Liver (tissue), 9 donors: ENCODE measurements around the gene TBCD. TPM values are rescaled to one million over a fixed set of nuclear protein-coding genes. Genes with fewer than 3 reads are reported as not detected.

Experiments used
- DNase-seq: peaks from one replicate; pipeline ENCODE4 v3.0.0-alpha.2; 2017; ENCODE audit warnings: low spot score
- H3K27ac ChIP-seq, 2 donors: one replicate each; pipeline ENCODE4 v1.7.0; 2013; ENCODE audit warnings: inconsistent platforms in 2 of 2, low read length in 2 of 2, control low read depth in 1 of 2, low read depth in 1 of 2, mild to moderate bottlenecking in 1 of 2
- H3K27me3 ChIP-seq, 4 donors: one replicate each; pipeline versions ENCODE4 v1.6.1 to v1.7.0; 2013; ENCODE audit warnings: low read length in 3 of 4, inconsistent platforms in 1 of 4, mild to moderate bottlenecking in 1 of 4, moderate library complexity in 1 of 4; ENCODE audit not compliant: control insufficient read depth in 4 of 4, insufficient read depth in 4 of 4
- H3K36me3 ChIP-seq, 4 donors: one replicate each; pipeline versions ENCODE4 v1.6.1 to v1.7.0; 2013; ENCODE audit warnings: low read length in 3 of 4, mild to moderate bottlenecking in 3 of 4, low read depth in 1 of 4, moderate library complexity in 1 of 4; ENCODE audit not compliant: control insufficient read depth in 4 of 4, insufficient read depth in 3 of 4
- H3K4me1 ChIP-seq, 4 donors: one replicate each; pipeline versions ENCODE4 v1.6.1 to v1.7.0; 2013; ENCODE audit warnings: low read length in 3 of 4, mild to moderate bottlenecking in 3 of 4, moderate library complexity in 1 of 4; ENCODE audit not compliant: control insufficient read depth in 4 of 4, insufficient read depth in 4 of 4
- H3K4me3 ChIP-seq, 3 donors: one replicate each; pipeline versions ENCODE4 v1.6.1 to v1.7.0; 2013; ENCODE audit warnings: low read length in 3 of 3, control low read depth in 1 of 3, low read depth in 1 of 3, mild to moderate bottlenecking in 1 of 3
- H3K9ac ChIP-seq, 2 donors: one replicate each; pipeline ENCODE4 v1.7.0; 2013; ENCODE audit warnings: low read length in 2 of 2, mild to moderate bottlenecking in 2 of 2, moderate library complexity in 2 of 2, control low read depth in 1 of 2, low read depth in 1 of 2
- H3K9me3 ChIP-seq, 4 donors: one replicate each; pipeline versions ENCODE4 v1.6.1 to v1.7.0; 2013; ENCODE audit warnings: low read length in 3 of 4; ENCODE audit not compliant: control insufficient read depth in 4 of 4
- FOXA1 ChIP-seq: IDR thresholded peaks from 2 replicates; pipeline ENCODE4 v1.6.1; 2016; ENCODE audit warnings: antibody characterized with exemption
- FOXA2 ChIP-seq: IDR thresholded peaks from 2 replicates; pipeline ENCODE4 v1.6.1; 2016; ENCODE audit warnings: antibody characterized with exemption
- HNF4G ChIP-seq: IDR thresholded peaks from 2 replicates; pipeline ENCODE4 v1.6.1; 2016; ENCODE audit warnings: antibody characterized with exemption
- JUND ChIP-seq, 2 donors: IDR thresholded peaks; 2 replicates each; pipeline ENCODE4 v1.6.1; 2016; ENCODE audit warnings: antibody characterized with exemption in 2 of 2
- MAX ChIP-seq: IDR thresholded peaks from 2 replicates; pipeline ENCODE4 v1.6.1; 2016; ENCODE audit warnings: antibody characterized with exemption
- RAD21 ChIP-seq, 2 donors: IDR thresholded peaks; 2 replicates each; pipeline ENCODE4 v1.6.1; 2016; ENCODE audit warnings: antibody characterized with exemption in 2 of 2, mild to moderate bottlenecking in 2 of 2
- ZBTB33 ChIP-seq: IDR thresholded peaks from 2 replicates; pipeline ENCODE4 v1.6.1; 2016; ENCODE audit warnings: antibody characterized with exemption
- WGBS: extraction: QIAGEN DNeasy Blood & Tissue Kit; methylation state at CpG from one replicate; pipeline ENCODE4 v1.1.7; 2013; 5-methylcytosine and 5-hydroxymethylcytosine counted together
- polyA plus RNA-seq, 2 donors: library from polyadenylated mRNA; stranded (reverse) in 1 of 2; unstranded in 1 of 2; fragments of 200-250 nt in 1 of 2; fragments of >200 nt in 1 of 2; fragmentation: Nextera tagmentation in 1 of 2; extraction: Ambion mirVana in 1 of 2; gene quantifications; one replicate each; pipeline versions ENCODE4 v1.2.1 to v1.2.3, GENCODE V29; 2013 to 2015
- total RNA-seq, 2 donors: library from RNA; depleted of rRNA; stranded (reverse); fragments of >200 nt; gene quantifications; one replicate each; pipeline ENCODE4 v1.2.3, GENCODE V29; 2014
- TF ChIP-seq, protein P1 (sequence below): IDR thresholded peaks from 2 replicates; pipeline ENCODE4 v1.6.1; 2016; ENCODE audit warnings: antibody characterized with exemption
- TF ChIP-seq, protein P2 (sequence below): fragments of 150-350 bp; IDR thresholded peaks from 2 replicates; pipeline ENCODE4 v1.5.1; 2017; ENCODE audit warnings: improper control_type of control experiment, low read depth, low read length; ENCODE audit not compliant: missing input control
- TF ChIP-seq, protein P3 (sequence below): IDR thresholded peaks from 2 replicates; pipeline ENCODE4 v1.6.1; 2016; ENCODE audit warnings: antibody characterized with exemption, mild to moderate bottlenecking
- donor health status: healthy.
- donor health status: healthy.
- donor health status: healthy.
- donor health status: healthy.
- donor health status: healthy.

The TBCD gene
- total and polyA plus RNA-seq, 4 donors, result 29.8 to 42.2 (median 33.0) TPM

GRCh38 chr17:82831818-82832200, 79.9 kb downstream of the TBCD start:
- H3K4me1 ChIP-seq, result peaks cover 2 to 5% (median 3%) of the 10 kb centered on the region in 4 donors
- no peak overlapping the region for H3K9ac ChIP-seq
- no peak for DNase-seq
- H3K4me3 ChIP-seq, result no peak overlapping the region
- H3K27me3 ChIP-seq, result no peaks in the 10 kb centered on the region
- no peaks in the 10 kb centered on the region for H3K9me3 ChIP-seq
- peaks cover 0 to 4% (median 2%) of the 10 kb centered on the region in 4 donors for H3K36me3 ChIP-seq
- 97% methylated on average over 18 of the region's 18 CpGs for WGBS
- no peak for TF ChIP-seq RAD21 (IDR thresholded peaks at IDR 0.05)
- TF ChIP-seq, protein P1, sequence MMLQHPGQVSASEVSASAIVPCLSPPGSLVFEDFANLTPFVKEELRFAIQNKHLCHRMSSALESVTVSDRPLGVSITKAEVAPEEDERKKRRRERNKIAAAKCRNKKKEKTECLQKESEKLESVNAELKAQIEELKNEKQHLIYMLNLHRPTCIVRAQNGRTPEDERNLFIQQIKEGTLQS, result no peak
- H3K27ac ChIP-seq, result no peak overlapping the region

DNA sequence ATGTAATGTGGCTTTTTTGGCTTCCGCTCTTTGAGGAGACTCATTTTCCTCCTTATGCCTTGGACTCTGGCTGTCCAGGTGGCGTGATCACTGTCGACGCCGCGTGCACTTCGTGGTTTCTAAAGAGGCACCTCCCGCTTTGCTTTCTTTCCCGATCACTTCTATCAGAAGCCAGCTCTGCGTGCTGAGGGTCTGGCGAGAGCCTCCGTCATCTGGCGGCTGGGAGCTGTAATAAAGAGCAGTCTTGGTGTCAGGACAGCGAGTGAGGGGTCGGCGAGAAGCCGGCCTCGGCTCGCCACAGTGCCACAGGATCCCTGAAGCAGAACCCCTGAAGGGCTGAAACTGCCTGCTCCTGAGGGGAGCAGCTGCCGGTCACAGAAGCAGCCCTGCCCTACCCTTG, 80.5 kb downstream of the TBCD start:
- DNase-seq, result no peak
- peaks cover 0 to 4% (median 1%) of the 10 kb centered on the region in 4 donors for H3K36me3 ChIP-seq
- WGBS, result 97% methylated on average over 20 of the region's 20 CpGs

GRCh38 chr17:82832881-82833475, 81.1 kb downstream of the TBCD start:
- WGBS, result 95% methylated on average over 20 of the region's 20 CpGs
- H3K4me1 ChIP-seq, result peaks cover 4 to 17% (median 11%) of the 10 kb centered on the region in 4 donors
- no peak for DNase-seq
- H3K9me3 ChIP-seq, result no peaks in the 10 kb centered on the region
- H3K9ac ChIP-seq, result no peak overlapping the region
- H3K36me3 ChIP-seq, result peaks cover 0 to 4% (median 1%) of the 10 kb centered on the region in 4 donors
- H3K27ac ChIP-seq, result no peak overlapping the region
- no peak overlapping the region for H3K4me3 ChIP-seq
- no peaks in the 10 kb centered on the region for H3K27me3 ChIP-seq
- TF ChIP-seq, protein P1, result no peak
- TF ChIP-seq, protein P2, sequence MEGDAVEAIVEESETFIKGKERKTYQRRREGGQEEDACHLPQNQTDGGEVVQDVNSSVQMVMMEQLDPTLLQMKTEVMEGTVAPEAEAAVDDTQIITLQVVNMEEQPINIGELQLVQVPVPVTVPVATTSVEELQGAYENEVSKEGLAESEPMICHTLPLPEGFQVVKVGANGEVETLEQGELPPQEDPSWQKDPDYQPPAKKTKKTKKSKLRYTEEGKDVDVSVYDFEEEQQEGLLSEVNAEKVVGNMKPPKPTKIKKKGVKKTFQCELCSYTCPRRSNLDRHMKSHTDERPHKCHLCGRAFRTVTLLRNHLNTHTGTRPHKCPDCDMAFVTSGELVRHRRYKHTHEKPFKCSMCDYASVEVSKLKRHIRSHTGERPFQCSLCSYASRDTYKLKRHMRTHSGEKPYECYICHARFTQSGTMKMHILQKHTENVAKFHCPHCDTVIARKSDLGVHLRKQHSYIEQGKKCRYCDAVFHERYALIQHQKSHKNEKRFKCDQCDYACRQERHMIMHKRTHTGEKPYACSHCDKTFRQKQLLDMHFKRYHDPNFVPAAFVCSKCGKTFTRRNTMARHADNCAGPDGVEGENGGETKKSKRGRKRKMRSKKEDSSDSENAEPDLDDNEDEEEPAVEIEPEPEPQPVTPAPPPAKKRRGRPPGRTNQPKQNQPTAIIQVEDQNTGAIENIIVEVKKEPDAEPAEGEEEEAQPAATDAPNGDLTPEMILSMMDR, result no peak
- TF ChIP-seq ZBTB33 (no peak), RAD21 (IDR thresholded peaks at IDR 0.05) (no peak), FOXA2 (no peak), JUND (IDR thresholded peaks at IDR 0.05) (no peak), MAX (no peak), HNF4G (no peak)

More for the DNA sequence above, 80.5 kb downstream of the TBCD start:
- Histone ChIP-seq H3K27ac (no peak overlapping the region), H3K4me1 (peaks cover 2 to 11% (median 6%) of the 10 kb centered on the region in 4 donors), H3K27me3 (no peaks in the 10 kb centered on the region), H3K9ac (no peak overlapping the region), H3K9me3 (no peaks in the 10 kb centered on the region), H3K4me3 (no peak overlapping the region)
- TF ChIP-seq JUND (IDR thresholded peaks at IDR 0.05) (no peak), MAX (no peak), FOXA1 (no peak)
- TF ChIP-seq, protein P2, result no peak
- TF ChIP-seq, protein P3, sequence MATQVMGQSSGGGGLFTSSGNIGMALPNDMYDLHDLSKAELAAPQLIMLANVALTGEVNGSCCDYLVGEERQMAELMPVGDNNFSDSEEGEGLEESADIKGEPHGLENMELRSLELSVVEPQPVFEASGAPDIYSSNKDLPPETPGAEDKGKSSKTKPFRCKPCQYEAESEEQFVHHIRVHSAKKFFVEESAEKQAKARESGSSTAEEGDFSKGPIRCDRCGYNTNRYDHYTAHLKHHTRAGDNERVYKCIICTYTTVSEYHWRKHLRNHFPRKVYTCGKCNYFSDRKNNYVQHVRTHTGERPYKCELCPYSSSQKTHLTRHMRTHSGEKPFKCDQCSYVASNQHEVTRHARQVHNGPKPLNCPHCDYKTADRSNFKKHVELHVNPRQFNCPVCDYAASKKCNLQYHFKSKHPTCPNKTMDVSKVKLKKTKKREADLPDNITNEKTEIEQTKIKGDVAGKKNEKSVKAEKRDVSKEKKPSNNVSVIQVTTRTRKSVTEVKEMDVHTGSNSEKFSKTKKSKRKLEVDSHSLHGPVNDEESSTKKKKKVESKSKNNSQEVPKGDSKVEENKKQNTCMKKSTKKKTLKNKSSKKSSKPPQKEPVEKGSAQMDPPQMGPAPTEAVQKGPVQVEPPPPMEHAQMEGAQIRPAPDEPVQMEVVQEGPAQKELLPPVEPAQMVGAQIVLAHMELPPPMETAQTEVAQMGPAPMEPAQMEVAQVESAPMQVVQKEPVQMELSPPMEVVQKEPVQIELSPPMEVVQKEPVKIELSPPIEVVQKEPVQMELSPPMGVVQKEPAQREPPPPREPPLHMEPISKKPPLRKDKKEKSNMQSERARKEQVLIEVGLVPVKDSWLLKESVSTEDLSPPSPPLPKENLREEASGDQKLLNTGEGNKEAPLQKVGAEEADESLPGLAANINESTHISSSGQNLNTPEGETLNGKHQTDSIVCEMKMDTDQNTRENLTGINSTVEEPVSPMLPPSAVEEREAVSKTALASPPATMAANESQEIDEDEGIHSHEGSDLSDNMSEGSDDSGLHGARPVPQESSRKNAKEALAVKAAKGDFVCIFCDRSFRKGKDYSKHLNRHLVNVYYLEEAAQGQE, result no peak
